DMS79 treated with DMSO at 0.1 percent for 48 hours (cell line): ENCODE results near the gene TSKS.

Experiments
- DNase-seq: peaks from one replicate; lab custom pipeline; 2025; lab: John Stamatoyannopoulos, UW

The TSKS gene, protein sequence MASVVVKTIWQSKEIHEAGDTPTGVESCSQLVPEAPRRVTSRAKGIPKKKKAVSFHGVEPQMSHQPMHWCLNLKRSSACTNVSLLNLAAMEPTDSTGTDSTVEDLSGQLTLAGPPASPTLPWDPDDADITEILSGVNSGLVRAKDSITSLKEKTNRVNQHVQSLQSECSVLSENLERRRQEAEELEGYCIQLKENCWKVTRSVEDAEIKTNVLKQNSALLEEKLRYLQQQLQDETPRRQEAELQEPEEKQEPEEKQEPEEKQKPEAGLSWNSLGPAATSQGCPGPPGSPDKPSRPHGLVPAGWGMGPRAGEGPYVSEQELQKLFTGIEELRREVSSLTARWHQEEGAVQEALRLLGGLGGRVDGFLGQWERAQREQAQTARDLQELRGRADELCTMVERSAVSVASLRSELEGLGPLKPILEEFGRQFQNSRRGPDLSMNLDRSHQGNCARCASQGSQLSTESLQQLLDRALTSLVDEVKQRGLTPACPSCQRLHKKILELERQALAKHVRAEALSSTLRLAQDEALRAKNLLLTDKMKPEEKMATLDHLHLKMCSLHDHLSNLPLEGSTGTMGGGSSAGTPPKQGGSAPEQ

DNA sequence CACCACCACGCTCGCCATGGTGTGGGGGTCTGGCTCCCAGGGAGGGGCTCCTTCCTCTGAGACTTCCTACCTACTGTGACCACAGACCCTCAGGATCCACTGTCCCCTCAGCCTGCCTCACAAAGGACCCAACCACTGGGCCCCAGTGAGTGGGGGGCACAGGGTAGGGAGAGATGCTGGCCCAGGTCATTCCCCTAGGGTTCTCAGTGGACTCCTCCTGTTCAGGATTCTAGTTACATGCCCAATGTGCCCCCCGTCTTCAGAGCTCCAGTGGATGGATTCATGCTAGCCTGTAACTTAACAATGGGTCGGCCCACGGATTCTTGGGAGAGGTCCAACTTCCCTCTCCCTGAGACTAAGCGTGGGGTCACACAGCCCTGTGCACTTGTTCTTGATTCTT lies at the start of gene TSKS:
Gene TSKS, minus strand, starts transcription at position 77 of the 400 bp plus-strand sequence. Its CDS starts 59 bp downstream, at position 18.
- no peak for DNase-seq

DNA sequence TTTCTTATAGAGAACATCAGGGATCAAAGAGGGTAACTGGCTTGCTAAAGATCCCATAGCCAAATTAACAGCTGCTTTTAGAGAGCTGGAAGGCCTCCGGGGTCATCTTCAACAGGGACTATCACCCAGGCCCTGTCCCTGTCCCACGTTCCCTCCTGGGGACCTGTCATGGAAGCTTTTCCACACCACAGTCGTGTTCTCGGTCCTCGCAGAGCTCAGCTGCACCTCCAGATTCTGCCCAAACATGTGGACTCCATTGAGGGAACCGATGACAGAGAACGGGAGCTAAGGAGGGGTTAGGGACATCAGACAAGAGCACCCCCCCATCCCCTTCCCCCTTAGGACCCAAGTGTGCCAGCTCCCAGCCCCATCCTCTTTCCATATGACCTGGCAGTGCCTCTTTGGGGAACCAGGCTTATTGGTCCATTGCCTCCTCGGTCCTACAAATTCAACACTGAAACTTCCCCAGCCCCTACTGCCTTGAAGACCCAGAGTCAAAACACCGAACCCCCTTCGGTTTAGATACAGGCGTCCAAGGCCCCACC lies 49.4 kb upstream of the TSKS start:
- no peak for DNase-seq

DNA sequence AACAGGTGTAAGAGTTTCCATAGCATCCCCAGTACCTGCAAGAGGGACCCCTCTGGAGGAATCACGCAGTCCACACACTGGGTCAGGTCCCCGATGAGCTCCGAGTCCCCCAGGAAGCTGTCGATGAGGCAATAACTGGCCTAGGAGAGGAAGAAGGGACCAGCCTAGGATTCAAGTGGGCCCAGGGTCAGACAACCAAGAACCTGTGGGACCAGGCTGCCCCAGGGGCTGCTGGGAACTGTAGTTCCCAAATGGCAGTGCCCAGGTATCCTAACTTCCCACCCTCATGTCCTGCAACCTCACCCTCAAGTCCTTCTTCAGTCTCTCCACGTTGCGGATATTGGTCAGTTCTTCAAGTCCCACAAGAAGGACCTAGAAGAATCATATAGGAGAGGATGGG lies 48.2 kb upstream of the TSKS start:
- DNase-seq = no peak

DNA sequence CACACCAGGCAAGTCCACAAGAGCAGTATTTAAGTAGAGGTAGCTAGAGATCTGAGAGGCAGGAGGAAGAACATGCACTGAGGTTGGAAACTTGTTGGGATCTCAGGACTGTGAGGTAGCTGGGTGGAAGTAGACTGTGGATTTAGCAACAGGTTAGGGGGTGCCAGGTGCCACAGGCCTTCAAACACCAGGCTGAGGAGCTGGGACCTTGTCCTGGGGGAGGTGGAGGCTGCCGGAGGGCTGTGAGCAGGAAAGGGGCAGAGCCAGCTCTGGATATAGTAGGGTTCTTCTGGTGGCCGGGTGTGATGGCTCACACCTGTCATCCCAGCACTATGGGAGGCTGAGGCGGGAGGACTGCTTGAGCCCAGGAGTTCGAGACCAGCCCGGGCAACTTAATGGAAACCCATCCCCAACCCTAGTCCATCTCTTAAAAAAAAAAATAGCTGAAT lies 46.9 kb upstream of the TSKS start:
- DNase-seq = no peak

DNA sequence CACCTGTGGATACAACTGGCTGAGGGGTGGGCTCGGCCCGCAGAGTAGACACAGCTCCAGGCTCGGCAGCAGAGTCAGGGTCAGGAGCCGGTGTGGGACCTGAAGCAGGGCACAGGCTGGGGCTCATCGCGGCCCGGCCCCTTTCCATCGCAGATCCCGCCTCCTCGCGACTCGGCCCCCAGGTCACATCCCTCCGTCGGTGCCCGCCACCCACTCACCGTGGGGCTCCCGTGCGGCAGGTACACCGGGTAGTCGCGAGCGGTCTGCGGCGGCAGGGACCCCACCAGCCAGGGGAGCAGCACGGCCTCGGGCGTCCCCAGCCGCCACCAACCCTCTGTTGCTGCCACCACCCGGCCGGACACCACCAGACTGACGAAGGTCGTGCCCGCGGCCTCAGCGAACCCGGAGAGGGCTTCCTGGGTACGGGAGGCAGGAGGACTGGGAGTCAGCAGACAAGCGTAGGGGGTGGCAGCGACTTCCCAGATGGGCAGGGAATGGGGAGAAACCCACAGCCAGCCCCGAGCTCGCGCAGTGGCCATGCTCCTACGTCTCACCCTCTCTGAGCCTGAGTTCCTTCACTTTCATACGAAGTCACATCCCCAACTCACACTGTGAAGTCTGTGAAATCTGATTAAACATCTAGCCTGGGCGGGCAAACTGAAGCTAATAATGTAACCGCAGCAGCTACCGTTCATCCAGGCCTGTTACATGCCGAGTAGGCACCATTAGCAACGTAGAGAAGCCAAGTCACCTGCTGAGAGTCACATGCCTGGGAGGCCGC lies 46.2 kb upstream of the TSKS start:
- DNase-seq = peak; percentile 60

DNA sequence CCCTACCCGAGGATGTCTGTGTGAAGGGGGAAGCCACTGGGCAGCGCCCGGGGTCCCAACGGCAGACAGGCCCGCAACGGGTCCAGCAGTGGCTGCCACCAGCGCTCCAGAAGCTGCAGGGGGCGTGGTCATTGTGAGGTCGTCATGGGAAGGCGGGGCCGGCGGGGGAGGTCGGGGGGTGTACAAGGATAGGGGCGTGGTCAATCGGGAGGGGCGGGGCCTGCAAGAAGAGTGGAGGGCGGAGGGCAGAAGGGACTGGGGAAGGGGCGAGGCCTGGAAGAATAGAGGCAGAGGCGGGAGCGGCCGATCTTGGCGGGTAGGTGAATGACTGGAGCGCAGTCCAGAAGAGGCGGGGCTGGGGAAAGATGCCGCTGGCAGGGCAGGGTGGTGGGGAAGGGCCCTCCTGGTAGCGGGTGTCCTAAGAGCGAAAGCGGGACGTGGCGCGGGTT lies 45.6 kb upstream of the TSKS start:
- DNase-seq = peak; percentile 58

DNA sequence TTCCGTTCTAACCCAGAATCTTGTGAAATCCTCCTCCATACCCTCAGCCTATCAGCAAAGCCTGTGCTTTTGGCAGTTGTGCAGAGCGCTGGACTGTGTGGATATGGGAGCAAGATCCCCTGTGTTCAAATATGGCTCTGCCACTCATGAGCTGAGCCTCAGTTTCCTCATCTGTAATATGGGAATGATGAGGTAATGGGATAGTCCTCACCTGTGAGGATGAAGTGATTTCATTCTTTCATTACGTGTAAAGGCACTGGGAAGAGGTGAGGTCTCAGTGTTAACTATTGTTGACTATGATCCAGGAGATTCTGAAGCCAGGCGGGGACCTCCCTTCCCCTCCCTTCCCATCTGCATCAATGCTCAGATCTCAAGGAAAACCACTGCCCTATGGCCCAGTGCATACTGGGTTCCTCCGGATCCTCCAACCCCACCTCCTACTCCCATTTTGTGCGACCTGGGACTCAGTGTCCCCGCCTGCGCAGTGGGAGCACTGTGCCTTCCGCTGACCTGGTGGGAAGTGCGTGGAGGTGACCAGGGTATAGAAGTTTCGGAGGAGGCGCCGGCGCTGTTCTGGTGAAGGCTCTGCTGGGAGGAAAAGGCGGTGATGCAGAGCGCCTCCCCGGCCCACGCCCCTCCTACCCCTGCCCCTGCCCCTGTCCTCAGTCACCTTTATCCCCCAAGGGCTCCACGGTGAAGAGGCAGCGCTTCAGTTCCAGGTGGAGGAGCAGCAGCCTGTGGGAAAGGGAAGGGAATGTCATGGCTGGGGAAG lies 45.0 kb upstream of the TSKS start:
- no peak for DNase-seq

DNA sequence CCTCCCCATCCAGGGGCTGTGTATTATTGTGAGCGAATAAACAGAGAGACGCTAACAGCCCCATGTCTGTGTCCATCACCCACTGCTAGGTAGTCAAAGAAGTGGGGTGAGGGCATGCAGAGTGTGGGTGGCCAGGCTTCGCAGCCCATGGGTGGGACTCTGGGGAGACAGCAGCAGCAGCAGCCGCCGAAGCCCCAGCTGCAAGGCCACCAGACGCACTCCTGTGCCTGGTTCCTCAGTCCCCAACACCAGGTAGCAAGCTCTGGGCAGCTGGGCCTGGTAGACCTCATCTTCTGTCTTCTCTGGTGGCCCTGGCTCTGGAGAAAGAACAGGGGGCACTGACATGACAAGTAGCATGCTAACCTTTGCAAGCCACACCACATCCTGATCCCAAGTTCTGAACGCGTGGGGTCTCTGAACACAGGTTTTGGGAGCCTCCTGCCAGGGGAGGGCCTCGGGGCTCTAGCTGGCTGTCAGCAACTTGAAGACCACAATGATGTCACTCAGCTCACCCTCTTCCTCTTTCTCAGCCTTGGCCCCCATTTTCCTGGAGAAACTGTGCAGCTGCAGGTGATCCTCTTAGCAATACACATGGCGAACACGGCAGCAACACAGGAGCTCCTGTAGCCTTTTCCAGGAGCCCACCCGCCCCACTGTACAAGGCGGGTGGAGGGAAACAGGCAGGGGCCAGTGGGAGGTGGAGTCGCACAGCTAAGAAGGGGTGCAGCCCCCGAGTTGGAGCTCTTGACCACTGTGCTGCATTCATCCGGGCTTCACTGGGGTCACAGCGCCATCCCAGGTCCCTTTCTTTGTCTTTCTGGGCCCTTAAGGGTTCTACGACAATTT lies 44.2 kb upstream of the TSKS start:
- no peak for DNase-seq

DNA sequence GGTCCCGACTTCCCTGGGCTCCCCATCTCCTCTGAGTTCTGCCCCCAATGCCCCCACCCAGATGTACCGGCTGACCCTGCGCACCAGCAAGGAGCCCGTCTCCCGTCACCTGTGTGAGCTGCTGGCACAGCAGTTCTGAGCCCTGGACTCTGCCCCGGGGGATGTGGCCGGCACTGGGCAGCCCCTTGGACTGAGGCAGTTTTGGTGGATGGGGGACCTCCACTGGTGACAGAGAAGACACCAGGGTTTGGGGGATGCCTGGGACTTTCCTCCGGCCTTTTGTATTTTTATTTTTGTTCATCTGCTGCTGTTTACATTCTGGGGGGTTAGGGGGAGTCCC lies 43.5 kb upstream of the TSKS start:
- DNase-seq = no peak

DNA sequence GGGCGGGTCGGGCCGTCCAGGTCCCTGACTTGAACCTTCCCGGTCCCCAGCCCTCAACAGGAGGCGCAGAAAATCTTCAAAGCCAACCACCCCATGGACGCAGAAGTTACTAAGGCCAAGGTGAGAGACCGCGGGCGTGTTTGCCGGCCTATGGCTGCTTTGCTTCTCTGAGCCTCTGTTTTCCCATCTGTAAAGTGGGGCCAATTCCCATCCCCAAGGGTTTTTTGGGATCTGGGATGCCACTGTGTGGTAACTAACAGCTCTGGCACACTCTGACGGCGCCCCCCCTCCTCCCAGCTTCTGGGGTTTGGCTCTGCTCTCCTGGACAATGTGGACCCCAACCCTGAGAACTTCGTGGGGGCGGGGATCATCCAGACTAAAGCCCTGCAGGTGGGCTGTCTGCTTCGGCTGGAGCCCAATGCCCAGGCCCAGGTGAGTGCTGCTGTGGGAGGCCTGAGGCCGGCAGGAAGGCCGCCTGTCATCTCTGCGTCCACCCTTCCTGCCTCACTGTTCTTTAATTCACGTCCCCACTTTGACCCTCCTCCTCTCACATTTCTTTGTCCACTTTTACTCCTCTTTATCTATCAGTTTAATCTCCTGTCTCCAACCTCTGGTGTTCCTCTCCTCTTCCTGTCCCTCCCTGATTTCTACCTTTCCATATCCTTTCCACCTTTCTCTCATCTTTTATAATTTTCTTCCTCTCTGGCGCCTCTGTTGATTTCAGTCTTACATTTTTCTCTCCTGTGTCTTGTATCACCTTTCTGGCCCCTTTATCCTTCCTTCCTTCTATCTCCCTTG lies 42.9 kb upstream of the TSKS start:
- DNase-seq = no peak

DNA sequence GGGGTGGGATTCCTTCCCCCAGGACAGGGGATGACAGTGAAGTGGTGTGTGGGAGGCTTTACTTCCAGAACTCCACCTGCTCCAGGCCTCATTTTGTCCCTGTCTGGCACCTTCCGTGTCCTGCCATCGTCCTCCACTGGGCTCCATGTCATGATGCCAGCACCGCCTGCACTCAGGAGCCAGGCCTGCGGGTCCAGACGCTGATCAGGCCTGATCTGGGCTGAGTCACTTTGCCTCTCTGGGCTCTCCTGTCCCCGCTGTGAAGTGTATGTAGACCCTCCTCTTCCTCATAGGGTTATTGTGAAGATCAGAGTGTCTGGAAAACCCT lies 40.4 kb upstream of the TSKS start:
- no peak for DNase-seq

DNA sequence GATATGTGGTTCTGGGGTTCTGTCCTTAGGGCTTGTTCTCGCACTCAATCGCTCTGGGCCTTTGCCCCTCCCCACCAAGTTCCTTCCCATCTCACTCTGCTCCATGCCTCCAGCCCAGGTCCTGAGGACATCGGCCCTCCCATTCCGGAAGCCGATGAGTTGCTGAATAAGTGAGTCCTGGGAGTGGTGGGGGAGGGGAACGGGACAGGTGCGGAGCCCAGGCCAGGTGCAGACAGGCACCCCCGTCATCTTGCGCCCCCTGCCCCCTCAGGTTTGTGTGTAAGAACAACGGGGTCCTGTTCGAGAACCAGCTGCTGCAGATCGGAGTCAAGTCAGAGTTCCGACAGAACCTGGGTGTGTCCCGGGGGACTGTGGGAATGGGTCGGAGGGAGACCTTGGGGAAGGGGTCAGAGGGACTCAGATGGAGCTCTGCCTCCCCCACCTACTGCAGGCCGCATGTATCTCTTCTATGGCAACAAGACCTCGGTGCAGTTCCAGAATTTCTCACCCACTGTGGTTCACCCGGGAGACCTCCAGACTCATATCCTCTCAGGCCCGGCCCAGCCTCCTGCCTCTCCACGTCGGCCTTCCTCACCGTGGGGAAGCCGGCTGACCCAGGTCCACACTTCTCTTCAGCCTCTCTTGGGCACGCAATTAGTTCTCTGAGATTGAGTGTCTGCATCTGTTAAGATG lies 39.9 kb upstream of the TSKS start:
- no peak for DNase-seq

DNA sequence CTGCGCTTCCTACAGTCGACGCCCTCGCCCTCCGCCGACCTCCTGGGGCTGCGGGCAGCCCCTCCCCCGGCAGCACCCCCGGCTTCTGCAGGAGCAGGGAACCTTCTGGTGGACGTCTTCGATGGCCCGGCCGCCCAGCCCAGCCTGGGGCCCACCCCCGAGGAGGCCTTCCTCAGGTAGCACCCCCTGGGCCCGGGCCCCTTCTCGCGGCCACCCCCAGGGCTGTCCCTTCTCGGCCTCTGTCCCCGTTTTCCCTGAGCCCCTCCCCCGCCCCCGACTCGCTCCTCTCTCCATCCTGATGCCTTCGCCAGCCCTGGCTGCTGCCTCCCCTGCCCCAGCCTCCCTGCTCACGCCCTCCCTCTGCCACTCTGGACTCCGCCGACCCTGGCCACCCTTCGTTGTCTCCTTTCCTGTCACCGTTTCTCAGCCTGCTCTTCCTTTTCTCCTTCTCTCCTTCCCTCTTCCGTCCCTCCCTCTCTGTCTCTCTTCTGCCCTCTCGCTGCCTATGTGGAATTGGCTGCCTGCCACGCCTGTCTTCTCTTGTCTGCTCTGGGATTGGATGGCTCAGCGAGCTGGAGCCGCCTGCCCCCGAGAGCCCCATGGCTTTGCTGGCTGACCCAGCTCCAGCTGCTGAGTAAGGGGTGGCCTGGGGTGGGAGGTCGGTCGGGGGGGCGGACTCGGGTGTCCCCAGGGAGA lies 39.0 kb upstream of the TSKS start:
- DNase-seq = no peak

DNA sequence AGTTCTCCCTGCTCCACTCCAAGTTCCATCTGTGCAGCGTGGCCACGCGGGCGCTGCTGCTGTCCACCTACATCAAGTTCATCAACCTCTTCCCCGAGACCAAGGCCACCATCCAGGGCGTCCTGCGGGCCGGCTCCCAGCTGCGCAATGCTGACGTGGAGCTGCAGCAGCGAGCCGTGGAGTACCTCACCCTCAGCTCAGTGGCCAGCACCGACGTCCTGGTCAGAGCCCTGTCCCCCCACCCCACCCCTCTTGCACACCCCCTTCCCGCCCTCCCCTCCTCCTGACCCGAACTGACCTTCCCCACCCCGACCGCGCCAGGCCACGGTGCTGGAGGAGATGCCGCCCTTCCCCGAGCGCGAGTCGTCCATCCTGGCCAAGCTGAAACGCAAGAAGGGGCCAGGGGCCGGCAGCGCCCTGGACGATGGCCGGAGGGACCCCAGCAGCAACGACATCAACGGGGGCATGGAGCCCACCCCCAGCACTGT lies 38.3 kb upstream of the TSKS start:
- DNase-seq = no peak

DNA sequence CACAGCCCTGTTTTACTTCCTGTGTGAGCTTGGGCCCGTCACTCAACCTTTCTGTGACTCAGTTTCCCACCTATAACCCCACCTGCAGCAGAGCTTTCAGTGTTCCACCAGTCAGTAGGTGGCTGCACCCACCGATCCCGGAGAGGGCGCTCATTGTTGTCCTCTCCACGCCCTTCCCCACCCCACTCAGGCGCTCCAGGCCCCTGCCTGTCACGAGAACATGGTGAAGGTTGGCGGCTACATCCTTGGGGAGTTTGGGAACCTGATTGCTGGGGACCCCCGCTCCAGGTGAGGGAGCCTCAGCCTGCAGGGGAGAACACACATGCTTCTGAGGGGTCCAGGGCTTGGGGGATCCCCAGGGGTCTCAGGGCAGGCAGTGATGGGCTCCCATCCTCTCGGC lies 37.7 kb upstream of the TSKS start:
- DNase-seq = no peak

DNA sequence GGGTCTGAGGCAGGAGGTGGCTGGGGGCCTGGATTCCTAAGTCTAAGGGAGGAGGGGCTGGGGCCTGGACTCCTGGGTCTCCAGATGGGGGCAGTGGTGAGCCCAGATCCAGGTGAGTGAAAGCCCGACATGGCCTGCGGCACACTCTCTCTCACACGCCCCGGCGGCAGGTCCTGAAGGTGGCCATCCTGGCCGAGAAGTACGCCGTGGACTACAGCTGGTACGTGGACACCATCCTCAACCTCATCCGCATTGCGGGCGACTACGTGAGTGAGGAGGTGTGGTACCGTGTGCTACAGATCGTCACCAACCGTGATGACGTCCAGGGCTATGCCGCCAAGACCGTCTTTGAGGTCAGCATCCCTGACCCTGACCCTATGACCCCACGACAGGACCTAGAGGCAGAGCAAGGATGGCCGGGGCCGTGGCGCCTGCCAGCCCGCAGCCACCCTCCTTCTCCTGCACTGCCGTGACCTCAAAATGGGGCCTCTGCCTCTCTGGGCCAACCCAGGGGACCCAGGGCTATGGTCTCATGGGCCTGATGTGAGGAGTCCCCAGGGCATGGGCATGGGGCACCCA lies 36.8 kb upstream of the TSKS start:
- DNase-seq = no peak

DNA sequence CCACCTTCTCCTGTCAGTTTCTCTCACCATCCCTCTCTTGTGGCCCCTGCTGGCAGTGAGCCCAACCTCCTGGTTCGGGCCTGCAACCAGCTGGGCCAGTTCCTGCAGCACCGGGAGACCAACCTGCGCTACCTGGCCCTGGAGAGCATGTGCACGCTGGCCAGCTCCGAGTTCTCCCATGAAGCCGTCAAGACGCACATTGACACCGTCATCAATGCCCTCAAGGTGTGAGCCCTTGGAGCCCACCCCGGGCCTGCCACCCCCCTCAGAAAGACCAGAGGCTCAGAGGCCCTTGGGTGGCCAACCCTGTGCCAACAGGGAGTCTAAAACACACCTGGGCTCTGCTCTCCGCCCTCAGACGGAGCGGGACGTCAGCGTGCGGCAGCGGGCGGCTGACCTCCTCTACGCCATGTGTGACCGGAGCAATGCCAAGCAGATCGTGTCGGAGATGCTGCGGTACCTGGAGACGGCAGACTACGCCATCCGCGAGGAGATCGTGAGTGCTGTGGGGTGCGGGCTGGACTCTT lies 36.2 kb upstream of the TSKS start:
- no peak for DNase-seq

DNA sequence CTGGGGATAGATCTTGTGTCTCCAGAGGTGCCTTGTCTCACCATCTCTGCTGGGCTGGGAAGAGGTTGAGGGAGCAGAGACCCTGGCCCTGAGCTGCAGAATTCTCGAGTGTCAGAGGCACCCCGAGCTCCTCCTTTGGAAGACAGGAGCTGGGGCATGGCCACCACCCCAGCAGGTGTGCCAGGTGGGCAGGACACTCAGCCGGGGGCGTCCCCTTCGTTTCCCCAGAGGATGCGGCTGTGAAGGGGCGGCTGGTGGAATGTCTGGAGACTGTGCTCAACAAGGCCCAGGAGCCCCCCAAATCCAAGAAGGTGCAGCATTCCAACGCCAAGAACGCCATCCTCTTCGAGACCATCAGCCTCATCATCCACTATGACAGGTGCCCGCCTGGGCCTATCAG lies 35.5 kb upstream of the TSKS start:
- DNase-seq = no peak
